Neural crest cell (in vitro differentiated cells): ENCODE results near the gene GZF1. TPM values are rescaled to one million over a fixed set of nuclear protein-coding genes. Genes with fewer than 3 reads are reported as not detected.

Experiments
- DNase-seq: peaks from one replicate; pipeline ENCODE4 v3.0.0; 2021; ENCODE audit warnings: low read depth, mixed read lengths, low spot score
- H3K27ac Mint-ChIP-seq: one replicate; pipeline ENCODE4 v1.8.0; 2021; ENCODE audit warnings: mild to moderate bottlenecking, mixed read lengths; ENCODE audit not compliant: unreplicated experiment
- H3K27me3 Mint-ChIP-seq: 2 replicates; pipeline ENCODE4 v1.8.0; 2021; ENCODE audit warnings: low read depth, mild to moderate bottlenecking, mixed read lengths
- H3K36me3 Mint-ChIP-seq: 2 replicates; pipeline ENCODE4 v1.8.0; 2021; ENCODE audit warnings: low read depth, mild to moderate bottlenecking, mixed read lengths
- H3K4me1 Mint-ChIP-seq: 2 replicates; pipeline ENCODE4 v1.8.0; 2021; ENCODE audit warnings: mixed read lengths
- H3K4me3 Mint-ChIP-seq: one replicate; pipeline ENCODE4 v1.8.0; 2021; ENCODE audit warnings: mild to moderate bottlenecking, mixed read lengths
- H3K9me3 Mint-ChIP-seq: 2 replicates; pipeline ENCODE4 v1.8.0; 2021; ENCODE audit warnings: mixed read lengths
- total RNA-seq: library from RNA; stranded (reverse); gene quantifications from 2 replicates; pipeline ENCODE4 v1.2.1, GENCODE V29; 2021
- TF ChIP-seq, protein P1 (sequence below): fragments of 200-600 bp; sonication (generic); conservative IDR thresholded peaks from 2 replicates; pipeline ENCODE4 v1.5.0; 2021; ENCODE audit warnings: antibody characterized with exemption, mild to moderate bottlenecking

The GZF1 gene
- total RNA-seq, 1 donor from 2014 or later = 21.9 TPM

DNA sequence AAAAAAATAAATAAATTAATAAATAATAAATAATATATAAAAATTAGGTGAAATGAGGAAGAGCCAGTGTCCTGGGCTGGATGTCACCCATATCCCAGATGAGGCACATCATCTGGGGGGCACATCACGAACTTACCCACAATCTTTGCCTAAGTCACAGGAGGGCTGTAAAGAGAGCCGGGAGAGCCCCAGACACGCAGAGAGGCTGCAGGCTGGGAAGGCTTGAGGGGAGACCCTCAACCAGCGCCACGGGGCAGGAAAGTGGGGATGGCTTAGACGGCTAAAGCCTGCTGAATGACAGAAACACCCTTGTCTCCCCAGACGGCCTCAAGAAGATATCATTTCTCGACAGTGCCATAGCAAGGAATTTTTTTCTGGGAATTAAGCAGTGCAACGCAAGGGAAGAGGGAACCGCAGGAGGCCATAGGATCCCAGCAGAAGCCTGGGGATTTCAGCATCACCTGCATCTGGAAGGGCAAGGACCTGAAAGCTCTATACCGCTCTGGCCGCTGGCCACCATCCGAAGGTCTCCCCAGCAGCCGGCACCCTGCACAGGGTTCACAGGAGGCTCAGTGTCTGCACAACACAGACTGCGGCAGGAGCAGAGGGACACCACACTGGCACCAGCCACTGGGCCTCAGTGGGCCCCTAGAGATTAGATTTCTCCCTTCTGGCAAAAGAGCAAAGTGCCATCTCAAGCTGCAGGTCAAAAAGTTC lies 34.2 kb upstream of the GZF1 start:
- Mint-ChIP-seq H3K27ac (peak overlapping the region; percentile 43), H3K4me1 (peaks cover 5% of the 10 kb centered on the region), H3K9me3 (peaks cover 3% of the 10 kb centered on the region), H3K36me3 (no peaks in the 10 kb centered on the region), H3K4me3 (no peak overlapping the region), H3K27me3 (peaks cover 11% of the 10 kb centered on the region)
- DNase-seq = no peak
- TF ChIP-seq, protein P1, sequence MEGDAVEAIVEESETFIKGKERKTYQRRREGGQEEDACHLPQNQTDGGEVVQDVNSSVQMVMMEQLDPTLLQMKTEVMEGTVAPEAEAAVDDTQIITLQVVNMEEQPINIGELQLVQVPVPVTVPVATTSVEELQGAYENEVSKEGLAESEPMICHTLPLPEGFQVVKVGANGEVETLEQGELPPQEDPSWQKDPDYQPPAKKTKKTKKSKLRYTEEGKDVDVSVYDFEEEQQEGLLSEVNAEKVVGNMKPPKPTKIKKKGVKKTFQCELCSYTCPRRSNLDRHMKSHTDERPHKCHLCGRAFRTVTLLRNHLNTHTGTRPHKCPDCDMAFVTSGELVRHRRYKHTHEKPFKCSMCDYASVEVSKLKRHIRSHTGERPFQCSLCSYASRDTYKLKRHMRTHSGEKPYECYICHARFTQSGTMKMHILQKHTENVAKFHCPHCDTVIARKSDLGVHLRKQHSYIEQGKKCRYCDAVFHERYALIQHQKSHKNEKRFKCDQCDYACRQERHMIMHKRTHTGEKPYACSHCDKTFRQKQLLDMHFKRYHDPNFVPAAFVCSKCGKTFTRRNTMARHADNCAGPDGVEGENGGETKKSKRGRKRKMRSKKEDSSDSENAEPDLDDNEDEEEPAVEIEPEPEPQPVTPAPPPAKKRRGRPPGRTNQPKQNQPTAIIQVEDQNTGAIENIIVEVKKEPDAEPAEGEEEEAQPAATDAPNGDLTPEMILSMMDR = no peak

DNA sequence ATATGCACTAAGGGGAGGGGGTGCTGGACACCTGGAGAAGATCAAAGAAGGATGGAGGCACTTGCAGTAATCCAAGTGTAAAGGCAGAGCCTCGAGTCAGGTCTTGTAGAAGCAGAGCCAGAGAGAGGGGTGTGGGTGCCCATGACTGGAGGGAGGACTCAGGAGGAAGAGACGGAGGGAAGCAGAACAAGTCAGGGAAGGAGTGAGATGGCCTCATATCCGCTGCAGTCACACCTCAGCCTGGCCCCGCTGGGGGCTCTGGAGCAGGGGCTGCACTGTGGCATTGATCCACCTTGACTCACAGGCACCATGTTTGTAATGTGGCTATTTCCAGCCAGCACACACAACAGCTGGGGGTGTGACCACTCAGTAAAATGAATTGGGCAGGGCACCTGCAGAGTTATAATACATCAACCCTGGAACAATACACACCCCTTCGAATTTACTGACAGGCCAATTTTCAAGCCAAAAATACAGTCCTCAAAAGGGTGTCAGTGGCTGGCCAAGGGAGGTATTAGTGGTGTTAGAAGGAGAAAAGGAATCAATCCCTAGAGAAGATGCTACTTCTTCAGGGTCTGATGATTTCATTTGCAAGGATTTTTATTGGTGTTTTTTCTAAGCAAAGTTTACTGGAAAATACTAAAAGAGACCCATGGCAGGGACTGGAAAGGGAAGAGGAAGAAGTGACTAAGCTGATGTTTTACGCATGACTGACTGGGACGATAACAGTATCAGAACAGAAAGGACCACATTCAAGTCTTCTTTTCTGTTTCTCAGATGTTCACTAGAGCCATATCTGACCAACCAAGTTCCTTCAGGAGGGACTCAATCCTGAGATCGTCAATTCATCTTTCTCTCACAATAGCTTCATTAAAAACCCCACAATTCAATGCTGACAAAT lies 30.3 kb upstream of the GZF1 start:
- Mint-ChIP-seq H3K27ac (no peak overlapping the region), H3K9me3 (no peaks in the 10 kb centered on the region)
- DNase-seq = no peak

DNA sequence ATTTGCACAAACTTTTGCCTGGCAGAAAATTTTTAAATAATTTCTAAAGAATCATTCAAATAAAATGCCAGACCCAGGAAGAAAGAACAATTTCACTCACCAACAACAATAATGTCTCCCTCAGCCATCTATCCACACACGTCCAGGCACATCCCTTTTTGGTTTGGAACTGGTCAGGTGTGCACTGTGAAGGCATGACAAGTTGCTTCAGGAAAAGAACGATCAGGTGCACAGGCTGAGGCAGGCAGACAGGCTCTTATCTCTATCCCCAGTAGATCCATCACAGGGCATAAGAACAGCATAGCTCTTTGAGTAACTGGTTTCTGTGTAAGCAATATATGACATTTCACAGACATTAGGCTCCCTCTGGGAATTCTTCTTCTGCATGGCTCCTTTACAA lies 29.5 kb upstream of the GZF1 start:
- Mint-ChIP-seq H3K27me3 (no peaks in the 10 kb centered on the region), H3K27ac (no peak overlapping the region), H3K4me1 (peaks cover 4% of the 10 kb centered on the region), H3K9me3 (no peaks in the 10 kb centered on the region), H3K4me3 (no peak overlapping the region), H3K36me3 (no peaks in the 10 kb centered on the region)
- no peak for DNase-seq
- TF ChIP-seq, protein P1 = no peak

More for the DNA sequence above, 30.3 kb upstream of the GZF1 start:
- Mint-ChIP-seq H3K36me3 (no peaks in the 10 kb centered on the region), H3K4me3 (no peak overlapping the region), H3K27me3 (no peaks in the 10 kb centered on the region), H3K4me1 (no peaks in the 10 kb centered on the region)
- TF ChIP-seq, protein P1 = no peak

- peaks cover 4% of the 10 kb centered on the region for H3K4me1 Mint-ChIP-seq
- no peak overlapping the region for H3K4me3 Mint-ChIP-seq
- H3K9me3 Mint-ChIP-seq = no peaks in the 10 kb centered on the region
These were observed 27.9 kb upstream of the GZF1 start for GRCh38 chr20:23334111-23334510.

DNA sequence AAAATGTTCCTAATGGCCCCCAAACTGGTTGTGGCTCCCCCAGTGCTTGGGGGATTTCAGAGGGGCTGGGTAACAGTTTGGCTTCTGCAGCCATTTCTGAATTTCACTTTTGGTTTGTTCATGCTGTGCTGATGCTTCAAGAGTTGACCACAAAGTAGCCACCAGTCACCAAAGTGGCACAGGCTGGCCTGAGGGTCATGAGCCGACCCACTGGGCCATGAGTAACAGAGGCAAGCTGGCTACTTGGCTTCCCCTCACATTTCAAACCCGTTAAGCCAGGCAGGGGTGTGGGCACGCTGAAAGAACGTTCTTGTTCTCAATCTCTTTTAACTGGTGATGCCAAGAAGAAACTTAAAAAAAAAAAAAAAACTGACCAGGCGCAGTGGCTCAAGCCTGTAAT lies 26.5 kb upstream of the GZF1 start:
- Mint-ChIP-seq H3K4me3 (no peak overlapping the region), H3K36me3 (no peaks in the 10 kb centered on the region), H3K27ac (no peak overlapping the region), H3K4me1 (peaks cover 4% of the 10 kb centered on the region), H3K27me3 (no peaks in the 10 kb centered on the region), H3K9me3 (no peaks in the 10 kb centered on the region)
- no peak for DNase-seq
- TF ChIP-seq, protein P1 = no peak

More at GRCh38 chr20:23334111-23334510, 27.9 kb upstream of the GZF1 start:
- Mint-ChIP-seq H3K27ac (no peak overlapping the region), H3K36me3 (no peaks in the 10 kb centered on the region), H3K27me3 (no peaks in the 10 kb centered on the region)
- no peak for DNase-seq
- TF ChIP-seq, protein P1 = no peak
